Mesenchymal stem cell (in vitro differentiated cells and primary cell): ENCODE data around the gene SLC20A1.

Experiments
- DNase-seq: peaks from one replicate; pipeline ENCODE4 v3.0.0-alpha.2; 2013
- H2AFZ ChIP-seq: one replicate; pipeline ENCODE4 v1.6.1; 2013; ENCODE audit warnings: low read depth, mild to moderate bottlenecking, control low read depth, inconsistent platforms, low read length, moderate library complexity
- H2AK5ac ChIP-seq: 2 replicates; pipeline ENCODE4 v1.6.1; 2013; ENCODE audit warnings: low read length, moderate library complexity, mild to moderate bottlenecking, inconsistent platforms; ENCODE audit not compliant: severe bottlenecking
- H2BK120ac ChIP-seq: one replicate; pipeline ENCODE4 v1.6.1; 2013; ENCODE audit warnings: low read depth, mild to moderate bottlenecking, inconsistent platforms, low read length, moderate library complexity
- H2BK12ac ChIP-seq, 2 experiments: one replicate each; pipeline ENCODE4 v1.6.1; 2013; ENCODE audit warnings: inconsistent platforms in 2 of 2, low read length in 2 of 2, mild to moderate bottlenecking in 2 of 2, moderate library complexity in 2 of 2, control low read depth in 1 of 2
- H2BK15ac ChIP-seq: one replicate; pipeline ENCODE4 v1.6.1; 2013; ENCODE audit warnings: mild to moderate bottlenecking, low read depth, inconsistent platforms; ENCODE audit not compliant: poor library complexity, severe bottlenecking
- H2BK5ac ChIP-seq: 2 replicates; pipeline ENCODE4 v1.6.1; 2013; ENCODE audit warnings: low read depth, mild to moderate bottlenecking, low read length, control low read depth, inconsistent platforms; ENCODE audit not compliant: poor library complexity, severe bottlenecking
- H3K14ac ChIP-seq, 2 experiments: one replicate each; pipeline ENCODE4 v1.6.1; 2013; ENCODE audit warnings: inconsistent platforms in 2 of 2, low read length in 2 of 2, control low read depth in 1 of 2, mild to moderate bottlenecking in 1 of 2, moderate library complexity in 1 of 2
- H3K18ac ChIP-seq, 2 experiments: one replicate each; pipeline ENCODE4 v1.6.1; 2013; ENCODE audit warnings: inconsistent platforms in 2 of 2, low read length in 2 of 2, control low read depth in 1 of 2, low read depth in 1 of 2, mild to moderate bottlenecking in 1 of 2
- H3K23ac ChIP-seq, 2 experiments: one replicate each; pipeline ENCODE4 v1.6.1; 2013; ENCODE audit warnings: inconsistent platforms in 2 of 2, low read length in 2 of 2, mild to moderate bottlenecking in 2 of 2, moderate library complexity in 2 of 2, control low read depth in 1 of 2
- H3K27ac ChIP-seq: 2 replicates; pipeline ENCODE4 v1.5.1; 2013; ENCODE audit warnings: mild to moderate bottlenecking, moderate library complexity, low read length, control low read depth, inconsistent platforms; ENCODE audit not compliant: poor library complexity, severe bottlenecking
- H3K27me3 ChIP-seq, 2 experiments: 2 replicates each; pipeline versions ENCODE4 v1.6.1 to v1.7.0; 2013; ENCODE audit warnings: low read length in 2 of 2, mild to moderate bottlenecking in 2 of 2, moderate library complexity in 2 of 2, control low read depth in 1 of 2, inconsistent platforms in 1 of 2; ENCODE audit not compliant: control insufficient read depth in 1 of 2, insufficient read depth in 1 of 2
- H3K36me3 ChIP-seq, 2 experiments: 2 replicates each; pipeline versions ENCODE4 v1.6.1 to v1.7.0; 2013; ENCODE audit warnings: low read length in 2 of 2, control low read depth in 1 of 2, inconsistent platforms in 1 of 2, low read depth in 1 of 2, mild to moderate bottlenecking in 1 of 2; ENCODE audit not compliant: insufficient read depth in 2 of 2, control insufficient read depth in 1 of 2
- H3K4ac ChIP-seq, 2 experiments: one replicate each; pipeline ENCODE4 v1.6.1; 2013; ENCODE audit warnings: inconsistent platforms in 2 of 2, low read length in 2 of 2, mild to moderate bottlenecking in 2 of 2, moderate library complexity in 2 of 2, control low read depth in 1 of 2, low read depth in 1 of 2
- H3K4me1 ChIP-seq: 2 replicates; pipeline ENCODE4 v1.6.1; 2013; ENCODE audit warnings: low read depth, low read length, control low read depth; ENCODE audit not compliant: control insufficient read depth, insufficient read depth
- H3K4me2 ChIP-seq: 2 replicates; pipeline ENCODE4 v1.6.1; 2013; ENCODE audit warnings: low read length, mild to moderate bottlenecking, inconsistent platforms; ENCODE audit not compliant: poor library complexity, severe bottlenecking
- H3K4me3 ChIP-seq, 2 experiments: 2 replicates each; pipeline versions ENCODE4 v1.5.1 to v1.7.0; 2013; ENCODE audit warnings: low read length in 2 of 2, mild to moderate bottlenecking in 2 of 2, control low read depth in 1 of 2, low read depth in 1 of 2; ENCODE audit not compliant: insufficient read depth in 1 of 2
- H3K79me1 ChIP-seq: replicated peaks from 2 replicates; pipeline ENCODE4 v1.6.1; 2013; ENCODE audit warnings: mild to moderate bottlenecking, control low read depth, low read length, inconsistent platforms; ENCODE audit not compliant: poor library complexity, severe bottlenecking
- H3K9ac ChIP-seq: 2 replicates; pipeline ENCODE4 v1.7.0; 2013; ENCODE audit warnings: mild to moderate bottlenecking, low read length, moderate library complexity
- H3K9me3 ChIP-seq: 2 replicates; pipeline ENCODE4 v1.7.0; 2013; ENCODE audit warnings: mild to moderate bottlenecking, low read length; ENCODE audit not compliant: control insufficient read depth
- H4K8ac ChIP-seq: one replicate; pipeline ENCODE4 v1.6.1; 2013; ENCODE audit warnings: inconsistent platforms, mild to moderate bottlenecking, low read length, moderate library complexity
- H4K91ac ChIP-seq: one replicate; pipeline ENCODE4 v1.6.1; 2013; ENCODE audit warnings: mild to moderate bottlenecking, low read length, inconsistent platforms
- WGBS: methylation state at CpG from one replicate; pipeline ENCODE4 v1.1.7; 2013; ENCODE audit warnings: mixed read lengths; 5-methylcytosine and 5-hydroxymethylcytosine counted together

Gene SLC20A1

GRCh38 chr2:112640467-112640799 is 5.3 kb upstream of the SLC20A1 start:
- H4K91ac ChIP-seq, result peak overlapping the region; percentile 45
- no peaks in the 10 kb centered on the region for H3K27me3 ChIP-seq
- no peaks in the 10 kb centered on the region for H3K9me3 ChIP-seq
- 17% methylated on average over 2 of the region's 2 CpGs for WGBS
- peak overlapping the region in 1 of 2 experiments; percentile 12 for H3K14ac ChIP-seq
- H3K4me1 ChIP-seq, result peaks cover 20% of the 10 kb centered on the region
- H2BK15ac ChIP-seq, result peak overlapping the region; percentile 94
- H3K18ac ChIP-seq, result peak overlapping the region; percentile 58 to 98
- H2BK12ac ChIP-seq, result peak overlapping the region; percentile 20 to 23
- peak overlapping the region in 1 of 2 experiments; percentile 1 for H3K4me3 ChIP-seq
- no peak overlapping the region for H3K23ac ChIP-seq
- peak overlapping the region; percentile 5 to 73 for H3K4ac ChIP-seq
- no peaks in the 10 kb centered on the region for H3K36me3 ChIP-seq
- no peak overlapping the region for H3K4me2 ChIP-seq
- DNase-seq, result no peak
- H3K9ac ChIP-seq, result peak overlapping the region; percentile 23
- peaks cover 4% of the 10 kb centered on the region for H3K79me1 ChIP-seq
- peak overlapping the region; percentile 96 for H4K8ac ChIP-seq
- H2AK5ac ChIP-seq, result peak overlapping the region; percentile 87
- H2BK120ac ChIP-seq, result peak overlapping the region; percentile 22
- H3K27ac ChIP-seq, result peak overlapping the region; percentile 90
- H2BK5ac ChIP-seq, result no peak overlapping the region
- no peak overlapping the region for H2AFZ ChIP-seq

DNA sequence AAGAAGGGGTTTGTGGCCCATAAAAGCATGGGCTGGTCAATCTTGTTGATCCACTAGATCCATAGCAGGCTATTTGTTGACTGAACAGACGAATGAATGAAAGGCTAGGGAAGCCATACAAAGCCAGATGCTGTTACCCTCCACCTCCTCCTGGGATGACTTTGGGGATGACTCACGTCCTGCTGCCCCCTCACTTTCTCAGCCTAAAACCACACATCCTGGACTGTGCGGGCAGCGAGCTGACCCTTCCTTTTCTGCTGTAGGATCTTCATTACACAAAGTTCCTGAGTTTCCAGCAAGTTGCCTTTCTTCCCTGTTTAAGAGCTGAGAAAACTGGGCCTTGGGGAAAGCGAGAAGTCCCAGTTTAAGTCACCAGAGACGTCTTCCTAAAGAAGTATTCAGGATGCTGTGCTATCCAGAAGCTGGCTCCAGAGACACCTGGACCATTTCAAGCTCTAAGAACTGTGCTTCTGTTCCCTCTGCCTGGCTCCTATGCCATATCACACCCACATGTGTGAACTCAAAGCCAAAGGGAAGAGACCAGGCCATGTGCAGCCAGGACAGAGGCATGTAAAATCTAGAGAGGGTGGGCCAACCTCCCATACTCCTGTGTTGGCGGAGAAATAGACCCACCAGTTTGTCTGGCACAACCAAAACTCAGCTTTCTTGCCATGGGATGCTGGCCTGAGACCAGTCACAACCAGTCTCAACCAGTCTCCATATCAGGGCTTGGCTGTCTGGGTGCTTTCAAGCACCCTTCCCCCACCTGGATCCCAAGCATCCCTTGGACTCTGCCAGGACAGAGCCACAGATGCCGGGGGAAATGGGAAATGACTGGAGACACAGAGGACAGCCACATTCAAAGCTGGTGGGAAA is 4.7 kb upstream of the SLC20A1 start:
- H3K9ac ChIP-seq, result peak overlapping the region; percentile 66

DNA sequence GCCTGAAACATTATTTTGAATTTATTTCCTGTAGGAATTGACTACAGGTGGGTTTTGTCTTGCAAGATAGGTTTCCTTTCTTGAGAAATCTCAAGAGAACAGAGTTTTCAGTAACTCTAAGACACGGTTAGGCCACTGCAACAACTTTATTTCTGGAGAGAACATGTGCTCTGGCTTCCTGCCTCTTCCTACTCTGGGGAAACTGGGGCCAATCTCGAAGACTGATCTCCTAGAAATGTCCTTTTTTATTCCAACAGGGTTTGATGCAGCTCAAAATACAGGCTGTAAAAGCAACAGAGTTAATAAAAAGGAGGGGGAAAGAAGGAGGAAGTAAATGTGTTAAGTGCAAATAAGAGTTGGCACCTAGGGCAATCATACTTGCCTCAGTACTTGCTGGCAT is 4.0 kb upstream of the SLC20A1 start:
- H3K4me2 ChIP-seq, result no peak overlapping the region
- 58% methylated on average over 2 of the region's 2 CpGs for WGBS
- H4K8ac ChIP-seq, result no peak overlapping the region
- peak overlapping the region; percentile 99 for H2BK12ac ChIP-seq
- H3K27me3 ChIP-seq, result no peaks in the 10 kb centered on the region
- H2AFZ ChIP-seq, result no peak overlapping the region
- no peak for DNase-seq
- peak overlapping the region in 1 of 2 experiments; percentile 33 for H3K4ac ChIP-seq
- H4K91ac ChIP-seq, result peak overlapping the region; percentile 98
- H3K23ac ChIP-seq, result peak overlapping the region in 1 of 2 experiments; percentile 56
- peaks cover 20% of the 10 kb centered on the region for H3K4me1 ChIP-seq
- peak overlapping the region; percentile 66 for H3K9ac ChIP-seq
- no peaks in the 10 kb centered on the region for H3K9me3 ChIP-seq
- H2AK5ac ChIP-seq, result peak overlapping the region; percentile 99
- H3K79me1 ChIP-seq, result peaks cover 4% of the 10 kb centered on the region
- H2BK15ac ChIP-seq, result no peak overlapping the region
- peak overlapping the region; percentile 19 for H2BK5ac ChIP-seq
- H3K27ac ChIP-seq, result peak overlapping the region; percentile 90
- H3K36me3 ChIP-seq, result peaks cover 0 to under 1% of the 10 kb centered on the region in 2 experiments
- H3K4me3 ChIP-seq, result no peak overlapping the region
- H2BK120ac ChIP-seq, result peak overlapping the region; percentile 93
- no peak overlapping the region for H3K14ac ChIP-seq
- H3K18ac ChIP-seq, result peak overlapping the region; percentile 58 to 98

More for the DNA sequence above, 4.7 kb upstream of the SLC20A1 start:
- Histone ChIP-seq H3K4me2 (no peak overlapping the region), H3K9me3 (no peaks in the 10 kb centered on the region), H2BK5ac (peak overlapping the region; percentile 19), H3K79me1 (peaks cover 4% of the 10 kb centered on the region), H3K23ac (peak overlapping the region in 1 of 2 experiments; percentile 56), H3K4me1 (peaks cover 20% of the 10 kb centered on the region), H4K91ac (peak overlapping the region; percentile 98), H2AK5ac (peak overlapping the region; percentile 99), H3K27ac (peak overlapping the region; percentile 90), H3K14ac (peak overlapping the region in 1 of 2 experiments; percentile 93), H3K18ac (peak overlapping the region; percentile 58 to 98), H4K8ac (peak overlapping the region; percentile 96), H2BK120ac (peak overlapping the region; percentile 93), H2AFZ (no peak overlapping the region), H3K27me3 (no peaks in the 10 kb centered on the region), H3K36me3 (no peaks in the 10 kb centered on the region), H3K4me3 (peak overlapping the region in 1 of 2 experiments; percentile 1), H3K4ac (peak overlapping the region; percentile 33 to 73), H2BK15ac (peak overlapping the region; percentile 55), H2BK12ac (peak overlapping the region; percentile 99)
- peak; percentile 79 for DNase-seq
- WGBS, result 25% methylated on average over 8 of the region's 8 CpGs

DNA sequence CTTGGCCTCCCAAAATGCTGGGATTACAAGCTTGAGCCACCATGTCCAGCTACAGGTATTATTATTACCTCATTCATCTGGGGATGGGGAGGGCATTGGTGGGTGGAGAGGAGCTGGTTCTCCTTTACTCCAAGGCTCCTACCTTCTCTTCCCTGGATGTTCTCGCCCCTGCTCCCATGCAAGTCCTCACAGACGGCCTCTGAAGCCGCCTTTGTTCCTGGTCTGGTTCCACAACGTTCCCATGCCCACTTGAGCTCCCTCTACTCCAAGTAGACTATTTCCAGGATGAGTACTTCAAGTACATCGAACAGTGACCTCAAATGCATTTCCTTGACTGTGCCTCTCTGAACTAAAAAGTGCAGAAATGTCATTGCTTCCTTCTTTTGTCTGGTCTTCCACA is 3.2 kb upstream of the SLC20A1 start:
- Histone ChIP-seq H3K18ac (peak overlapping the region in 1 of 2 experiments; percentile 81), H3K9ac (no peak overlapping the region), H3K27ac (no peak overlapping the region), H3K36me3 (peaks cover 0 to 9% of the 10 kb centered on the region in 2 experiments), H3K27me3 (no peaks in the 10 kb centered on the region), H2BK15ac (no peak overlapping the region), H3K4ac (peak overlapping the region in 1 of 2 experiments; percentile 75), H3K79me1 (peaks cover 4% of the 10 kb centered on the region), H2BK5ac (no peak overlapping the region), H3K14ac (no peak overlapping the region), H4K91ac (peak overlapping the region; percentile 30), H2AFZ (no peak overlapping the region), H3K9me3 (no peaks in the 10 kb centered on the region), H2AK5ac (peak overlapping the region; percentile 16), H3K4me2 (no peak overlapping the region), H4K8ac (no peak overlapping the region), H3K4me1 (peaks cover 18% of the 10 kb centered on the region), H3K4me3 (no peak overlapping the region), H2BK120ac (no peak overlapping the region), H2BK12ac (peak overlapping the region; percentile 29 to 96), H3K23ac (no peak overlapping the region)
- 95% methylated on average over 5 of the region's 5 CpGs for WGBS
- DNase-seq, result no peak
